Measurements from ENCODE around the gene ADAMTS14. TPM values are rescaled to one million over a fixed set of nuclear protein-coding genes. Genes with fewer than 3 reads are reported as not detected.

Gene ADAMTS14
- total RNA-seq, 2 donors from 2014 or later = 0.44 to 0.79 TPM

GRCh38 chr10:70698211-70698610 lies 25.9 kb downstream of the ADAMTS14 start:
- Mint-ChIP-seq H3K9me3 (no peaks in the 10 kb centered on the region), H3K27ac (no peak overlapping the region), H3K27me3 (ENCODE audit: insufficient read depth) (no peaks in the 10 kb centered on the region), H3K4me3 (no peak overlapping the region), H3K4me1 (peaks cover 5% of the 10 kb centered on the region), H3K36me3 (ENCODE audit: low read depth) (no peaks in the 10 kb centered on the region)
- DNase-seq = no peak
- Histone ChIP-seq H3K4me1 (ENCODE audit: control insufficient read depth, insufficient read depth, low read length) (no peaks in the 10 kb centered on the region), H3K9me3 (ENCODE audit: control insufficient read depth, low read length) (no peaks in the 10 kb centered on the region), H3K27me3 (ENCODE audit: control insufficient read depth, insufficient read depth, low read length, poor library complexity, severe bottlenecking) (no peaks in the 10 kb centered on the region), H3K36me3 (ENCODE audit: control insufficient read depth, insufficient read depth, low read length) (no peaks in the 10 kb centered on the region), H3K9ac (ENCODE audit: extremely low read depth, low read length, poor library complexity, severe bottlenecking) (no peak overlapping the region), H3K27ac (ENCODE audit: low read depth, low read length) (no peak overlapping the region), H3K4me3 (ENCODE audit: low read length) (no peak overlapping the region)
- no peak for TF ChIP-seq CTCF (conservative IDR thresholded peaks at IDR 0.05)
- 90 to 93% methylated on average over 3 to 4 of the region's 4 CpGs for WGBS, 2 experiments (ENCODE audit: insufficient coverage in 1 of 2, insufficient read length in 1 of 2)

- Histone ChIP-seq H3K4me3 (ENCODE audit: low read length) (no peak overlapping the region), H3K9me3 (ENCODE audit: control insufficient read depth, low read length) (no peaks in the 10 kb centered on the region), H3K9ac (ENCODE audit: extremely low read depth, low read length, poor library complexity, severe bottlenecking) (no peak overlapping the region), H3K27me3 (ENCODE audit: control insufficient read depth, insufficient read depth, low read length, poor library complexity, severe bottlenecking) (no peaks in the 10 kb centered on the region), H3K36me3 (ENCODE audit: control insufficient read depth, insufficient read depth, low read length) (no peaks in the 10 kb centered on the region), H3K4me1 (ENCODE audit: control insufficient read depth, insufficient read depth, low read length) (no peaks in the 10 kb centered on the region), H3K27ac (ENCODE audit: low read depth, low read length) (no peak overlapping the region)
- Mint-ChIP-seq H3K9me3 (no peaks in the 10 kb centered on the region), H3K4me3 (no peak overlapping the region), H3K4me1 (peaks cover 5% of the 10 kb centered on the region), H3K36me3 (ENCODE audit: low read depth) (no peaks in the 10 kb centered on the region), H3K27me3 (ENCODE audit: insufficient read depth) (no peaks in the 10 kb centered on the region), H3K27ac (no peak overlapping the region)
- no peak for TF ChIP-seq CTCF (conservative IDR thresholded peaks at IDR 0.05)
- no peak for DNase-seq
- WGBS, 2 experiments (ENCODE audit: insufficient coverage in 1 of 2, insufficient read length in 1 of 2) = 94 to 100% methylated on average over 1 to 3 of the region's 3 CpGs
Observed at GRCh38 chr10:70699063-70699658, 26.9 kb downstream of the ADAMTS14 start.

GRCh38 chr10:70699659-70700174 lies 27.4 kb downstream of the ADAMTS14 start:
- Mint-ChIP-seq H3K9me3 (no peaks in the 10 kb centered on the region), H3K4me1 (peaks cover 5% of the 10 kb centered on the region), H3K27me3 (ENCODE audit: insufficient read depth) (no peaks in the 10 kb centered on the region), H3K36me3 (ENCODE audit: low read depth) (no peaks in the 10 kb centered on the region), H3K4me3 (no peak overlapping the region), H3K27ac (no peak overlapping the region)
- Histone ChIP-seq H3K4me3 (ENCODE audit: low read length) (no peak overlapping the region), H3K27ac (ENCODE audit: low read depth, low read length) (no peak overlapping the region), H3K4me1 (ENCODE audit: control insufficient read depth, insufficient read depth, low read length) (no peaks in the 10 kb centered on the region), H3K9me3 (ENCODE audit: control insufficient read depth, low read length) (no peaks in the 10 kb centered on the region), H3K36me3 (ENCODE audit: control insufficient read depth, insufficient read depth, low read length) (no peaks in the 10 kb centered on the region), H3K9ac (ENCODE audit: extremely low read depth, low read length, poor library complexity, severe bottlenecking) (no peak overlapping the region), H3K27me3 (ENCODE audit: control insufficient read depth, insufficient read depth, low read length, poor library complexity, severe bottlenecking) (no peaks in the 10 kb centered on the region)
- 85 to 93% methylated on average over 5 to 10 of the region's 10 CpGs for WGBS, 2 experiments (ENCODE audit: insufficient coverage in 1 of 2, insufficient read length in 1 of 2)
- no peak for TF ChIP-seq CTCF (conservative IDR thresholded peaks at IDR 0.05)
- peak; percentile 75 for DNase-seq

Measured in endodermal cell (in vitro differentiated cells).